Keratinocyte (primary cell): ENCODE measurements around the gene BASP1. TPM values are rescaled to one million over a fixed set of nuclear protein-coding genes. Genes with fewer than 3 reads are reported as not detected.
A peak's percentile ranks its signal among the peaks of the same experiment; 100 is the strongest.

Source experiments
- DNase-seq: peaks from one replicate; pipeline ENCODE4 v3.0.0-alpha.2; 2011; ENCODE audit warnings: low read depth, missing footprints, low spot score
- FAIRE-seq: peaks from 2 replicates; lab custom pipeline; 2011; peaks lifted over from hg19 to GRCh38; lab: Jason Lieb, UNC
- H2AFZ ChIP-seq: 2 replicates; pipeline ENCODE4 v1.6.0; 2012; ENCODE audit warnings: low read length, control low read depth, inconsistent platforms; ENCODE audit not compliant: control insufficient read depth
- H3K27ac ChIP-seq: 2 replicates; pipeline ENCODE4 v1.5.1; 2011; ENCODE audit warnings: low read length; ENCODE audit not compliant: control insufficient read depth, insufficient read depth
- H3K27me3 ChIP-seq: 3 replicates; pipeline ENCODE4 v1.6.0; 2011; ENCODE audit warnings: low read length; ENCODE audit not compliant: control insufficient read depth, insufficient read depth; ENCODE audit errors: extremely low read depth
- H3K36me3 ChIP-seq, 2 experiments: 2 replicates in 1 of 2; 3 replicates in 1 of 2; pipeline ENCODE4 v1.5.1; 2011; ENCODE audit warnings: low read length in 2 of 2, mild to moderate bottlenecking in 1 of 2; ENCODE audit not compliant: control insufficient read depth in 2 of 2, insufficient read depth in 2 of 2; ENCODE audit errors: extremely low read depth in 1 of 2
- H3K4me1 ChIP-seq: 3 replicates; pipeline ENCODE4 v1.5.1; 2011; ENCODE audit warnings: low read length; ENCODE audit not compliant: control insufficient read depth, insufficient read depth; ENCODE audit errors: extremely low read depth
- H3K4me2 ChIP-seq: 3 replicates; pipeline ENCODE4 v1.6.0; 2011; ENCODE audit warnings: low read depth, low read length; ENCODE audit not compliant: control insufficient read depth, insufficient read depth; ENCODE audit errors: extremely low read depth
- H3K4me3 ChIP-seq, 3 experiments: fragments of 200-600 bp in 1 of 3; sonication (generic) in 1 of 3; 2 replicates in 2 of 3; 3 replicates in 1 of 3; pipeline ENCODE4 v1.5.1; 2011 to 2016; ENCODE audit warnings: low read length in 3 of 3, mild to moderate bottlenecking in 3 of 3, control low read depth in 2 of 3, inconsistent platforms in 1 of 3, low read depth in 1 of 3, mixed read lengths in 1 of 3, mixed run types in 1 of 3, moderate library complexity in 1 of 3; ENCODE audit not compliant: control insufficient read depth in 2 of 3, insufficient read depth in 2 of 3; ENCODE audit errors: extremely low read depth in 1 of 3
- H3K79me2 ChIP-seq: 2 replicates; pipeline ENCODE4 v1.6.0; 2012; ENCODE audit warnings: low read length; ENCODE audit not compliant: control insufficient read depth, insufficient read depth
- H3K9ac ChIP-seq: 3 replicates; pipeline ENCODE4 v1.6.0; 2011; ENCODE audit warnings: low read length; ENCODE audit not compliant: control insufficient read depth, insufficient read depth; ENCODE audit errors: extremely low read depth
- H3K9me1 ChIP-seq: 3 replicates; pipeline ENCODE4 v1.6.0; 2011; ENCODE audit warnings: low read length; ENCODE audit not compliant: control insufficient read depth, insufficient read depth; ENCODE audit errors: extremely low read depth
- H3K9me3 ChIP-seq: 2 replicates; pipeline ENCODE4 v1.5.1; 2012; ENCODE audit warnings: low read depth, low read length; ENCODE audit not compliant: control insufficient read depth
- H4K20me1 ChIP-seq: 3 replicates; pipeline ENCODE4 v1.6.0; 2011; ENCODE audit warnings: low read length; ENCODE audit not compliant: control insufficient read depth, insufficient read depth; ENCODE audit errors: extremely low read depth
- EZH2 ChIP-seq: IDR thresholded peaks from one replicate; pipeline ENCODE4 v1.6.1; 2012; ENCODE audit warnings: inconsistent platforms, mild to moderate bottlenecking, low read length, moderate library complexity
- dilution Hi-C: fragments of 300-500 bp; cut with MboI; formaldehyde crosslinking; loops from one replicate; pipeline ENCODE4 v1.7.0; 2020; ENCODE audit warnings: low sequenced_read_pairs; ENCODE audit not compliant: extremely low pct_ligation_motif_present
- polyA plus RNA-seq, 5 experiments: library from polyadenylated mRNA; depleted of rRNA in 3 of 5; stranded (reverse) in 3 of 5; stranded (forward) in 1 of 5; unstranded in 1 of 5; fragments of >200 nt; gene quantifications; 1 replicate in 1 of 5; 2 replicates in 3 of 5; 3 replicates in 1 of 5; pipeline versions ENCODE4 v1.2.1 to v1.2.3, GENCODE V29; 2011 to 2012; ENCODE audit warnings: missing spikeins in 2 of 5, low read depth in 1 of 5, low replicate concordance in 1 of 5
- TF ChIP-seq, protein P1 (sequence below), 3 experiments: IDR thresholded peaks in 1 of 3; conservative IDR thresholded peaks in 1 of 3; optimal IDR thresholded peaks in 1 of 3; 2 replicates in 2 of 3; 3 replicates in 1 of 3; pipeline versions ENCODE3 to v1.5.1; 2011; ENCODE audit warnings: low read length in 3 of 3, mild to moderate bottlenecking in 3 of 3, moderate library complexity in 2 of 3, control low read depth in 1 of 3, inconsistent platforms in 1 of 3; ENCODE audit not compliant: insufficient read depth in 2 of 3; ENCODE audit errors: extremely low read depth in 1 of 3

Gene BASP1
- polyA plus RNA-seq, 1 donor (not counting 4 experiments of a cell fraction or from before 2014, with no cell fraction given), result 127 TPM

DNA sequence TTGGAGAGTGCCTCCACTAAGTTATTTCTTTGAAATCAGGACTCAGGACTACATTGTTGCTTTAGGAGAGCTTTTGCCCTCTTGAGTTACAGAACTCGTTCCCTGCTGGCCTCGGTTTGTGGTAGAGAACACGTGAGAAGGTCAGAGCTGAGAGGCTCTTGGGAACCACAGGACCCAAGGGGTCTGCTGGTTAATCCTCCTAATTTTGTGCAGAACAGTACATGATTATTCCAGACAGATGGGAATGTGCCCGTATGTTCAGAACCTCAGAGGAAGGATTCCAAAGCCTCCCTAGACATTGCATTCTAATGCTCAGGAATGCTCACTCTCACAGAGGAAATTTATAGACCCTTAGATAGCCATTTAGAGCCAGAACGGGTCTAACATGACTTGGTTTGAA lies 25.2 kb upstream of the BASP1 start:
- DNase-seq (no peak), FAIRE-seq (no peak)
- dilution Hi-C loops, result loop anchor here (10.0 kb wide), 1 partner anchor 397 kb away; no protein-coding TSS in a partner anchor
- H3K79me2 ChIP-seq, result peaks cover 2% of the 10 kb centered on the region
- no peak overlapping the region for H2AFZ ChIP-seq
- no peaks in the 10 kb centered on the region for H4K20me1 ChIP-seq
- H3K4me3 ChIP-seq, result no peak overlapping the region
- TF ChIP-seq, protein P1, sequence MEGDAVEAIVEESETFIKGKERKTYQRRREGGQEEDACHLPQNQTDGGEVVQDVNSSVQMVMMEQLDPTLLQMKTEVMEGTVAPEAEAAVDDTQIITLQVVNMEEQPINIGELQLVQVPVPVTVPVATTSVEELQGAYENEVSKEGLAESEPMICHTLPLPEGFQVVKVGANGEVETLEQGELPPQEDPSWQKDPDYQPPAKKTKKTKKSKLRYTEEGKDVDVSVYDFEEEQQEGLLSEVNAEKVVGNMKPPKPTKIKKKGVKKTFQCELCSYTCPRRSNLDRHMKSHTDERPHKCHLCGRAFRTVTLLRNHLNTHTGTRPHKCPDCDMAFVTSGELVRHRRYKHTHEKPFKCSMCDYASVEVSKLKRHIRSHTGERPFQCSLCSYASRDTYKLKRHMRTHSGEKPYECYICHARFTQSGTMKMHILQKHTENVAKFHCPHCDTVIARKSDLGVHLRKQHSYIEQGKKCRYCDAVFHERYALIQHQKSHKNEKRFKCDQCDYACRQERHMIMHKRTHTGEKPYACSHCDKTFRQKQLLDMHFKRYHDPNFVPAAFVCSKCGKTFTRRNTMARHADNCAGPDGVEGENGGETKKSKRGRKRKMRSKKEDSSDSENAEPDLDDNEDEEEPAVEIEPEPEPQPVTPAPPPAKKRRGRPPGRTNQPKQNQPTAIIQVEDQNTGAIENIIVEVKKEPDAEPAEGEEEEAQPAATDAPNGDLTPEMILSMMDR (optimal IDR thresholded peaks at IDR 0.05 in 1 of 3, IDR thresholded peaks at IDR 0.05 in 1 of 3, conservative IDR thresholded peaks at IDR 0.05 in 1 of 3; ENCODE audit: extremely low read depth in 1 of 3, insufficient read depth in 2 of 3, low read length in 3 of 3), result no peak
- no peak for TF ChIP-seq EZH2
- H3K27me3 ChIP-seq, result no peaks in the 10 kb centered on the region
- H3K27ac ChIP-seq, result no peak overlapping the region
- no peak overlapping the region for H3K9ac ChIP-seq
- no peaks in the 10 kb centered on the region for H3K9me1 ChIP-seq
- H3K9me3 ChIP-seq, result no peaks in the 10 kb centered on the region
- peaks cover 35% of the 10 kb centered on the region for H3K4me1 ChIP-seq
- H3K36me3 ChIP-seq, result no peaks in the 10 kb centered on the region
- H3K4me2 ChIP-seq, result no peak overlapping the region

DNA sequence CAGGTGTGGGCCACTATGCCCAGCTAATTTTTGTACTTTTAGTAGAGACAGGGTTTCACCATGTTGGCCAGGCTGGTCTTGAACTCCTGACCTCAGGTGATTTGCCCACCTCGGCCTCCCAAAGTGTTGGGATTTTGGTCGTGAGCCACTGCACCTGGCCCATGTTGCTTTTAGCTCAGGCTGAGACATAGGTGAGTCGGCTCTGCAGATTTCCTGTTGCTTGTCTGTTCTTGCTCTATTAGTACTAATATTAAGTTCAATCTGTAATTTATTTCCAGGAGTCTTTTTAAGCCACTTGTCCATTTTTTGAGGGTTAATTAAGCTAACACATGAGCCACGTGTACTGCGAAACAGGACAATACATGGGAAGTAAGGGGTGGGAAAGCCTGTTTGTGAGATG lies 21.4 kb upstream of the BASP1 start:
- no peak overlapping the region for H3K9ac ChIP-seq
- DNase-seq (no peak), FAIRE-seq (no peak)
- no peaks in the 10 kb centered on the region for H3K36me3 ChIP-seq
- H3K9me3 ChIP-seq, result no peaks in the 10 kb centered on the region
- H3K27me3 ChIP-seq, result no peaks in the 10 kb centered on the region
- H3K27ac ChIP-seq, result no peak overlapping the region
- peak overlapping the region; percentile 0 for H3K4me2 ChIP-seq
- peaks cover 12% of the 10 kb centered on the region for H3K4me1 ChIP-seq
- dilution Hi-C loops, result loop anchor here (10.0 kb wide), 1 partner anchor 401 kb away; no protein-coding TSS in a partner anchor
- TF ChIP-seq, protein P1 (optimal IDR thresholded peaks at IDR 0.05 in 1 of 3, IDR thresholded peaks at IDR 0.05 in 1 of 3, conservative IDR thresholded peaks at IDR 0.05 in 1 of 3; ENCODE audit: extremely low read depth in 1 of 3, insufficient read depth in 2 of 3, low read length in 3 of 3), result no peak
- no peak for TF ChIP-seq EZH2
- no peaks in the 10 kb centered on the region for H4K20me1 ChIP-seq
- H3K9me1 ChIP-seq, result no peaks in the 10 kb centered on the region
- H3K4me3 ChIP-seq, result no peak overlapping the region
- no peak overlapping the region for H2AFZ ChIP-seq
- no peaks in the 10 kb centered on the region for H3K79me2 ChIP-seq
